Body of pancreas (tissue), 4 donors: ENCODE data around the gene AMBRA1. TPM values are rescaled to one million over a fixed set of nuclear protein-coding genes. Genes with fewer than 3 reads are reported as not detected.
A peak's percentile ranks its signal among the peaks of the same experiment; 100 is the strongest.
"Not testable (repeated sequence)": the region's sequence is repeated elsewhere in the genome, so short reads cannot be mapped to it uniquely, and the experiment has no call there.

Experiments
- ATAC-seq: fragments of 150-250 bp; one replicate; pipeline ENCODE4 v1.9.1; 2016
- DNase-seq, 4 donors: peaks; one replicate each; pipeline ENCODE4 v3.0.0-alpha.2; 2019
- H3K27ac ChIP-seq, 4 donors: fragments of 200-600 bp; sonication (generic); 1 replicate in 3 of 4; 2 replicates in 1 of 4; pipeline versions ENCODE4 v1.5.1 to v1.6.1; 2016 to 2019; ENCODE audit warnings: mild to moderate bottlenecking in 1 of 4, mixed read lengths in 1 of 4, moderate library complexity in 1 of 4
- H3K27me3 ChIP-seq, 2 donors: fragments of 200-600 bp; sonication (generic); one replicate each; pipeline ENCODE4 v1.6.0; 2016; ENCODE audit warnings: mild to moderate bottlenecking in 1 of 2
- H3K36me3 ChIP-seq, 2 donors: fragments of 200-600 bp; sonication (generic); replicated peaks in 1 of 2; 2 replicates each; pipeline ENCODE4 v1.5.1; 2016; ENCODE audit warnings: low read depth in 2 of 2; ENCODE audit not compliant: insufficient read depth in 1 of 2
- H3K4me1 ChIP-seq: fragments of 200-600 bp; sonication (generic); one replicate; pipeline ENCODE4 v1.6.0; 2016
- H3K4me3 ChIP-seq, 2 donors: fragments of 200-600 bp; sonication (generic); 1 replicate in 1 of 2; 2 replicates in 1 of 2; pipeline ENCODE4 v1.5.1; 2016 to 2019
- H3K9me3 ChIP-seq, 3 donors: fragments of 200-600 bp; sonication (generic); 1 replicate in 2 of 3; 2 replicates in 1 of 3; pipeline ENCODE4 v1.5.1; 2016
- POLR2A ChIP-seq, 3 donors: fragments of 450-650 bp; IDR thresholded peaks; one replicate each; pipeline ENCODE4 v1.6.1; 2016; ENCODE audit warnings: antibody characterized with exemption in 3 of 3, mild to moderate bottlenecking in 2 of 3
- WGBS, 2 donors: methylation state at CpG; one replicate each; pipeline ENCODE4 v1.1.5; 2017; 5-methylcytosine and 5-hydroxymethylcytosine counted together
- intact Hi-C: fragments of 100-400 bp; cut with DNase I; formaldehyde crosslinking; loops from one replicate; pipeline ENCODE4 v1.15.1; 2023
- total RNA-seq, 2 donors: library from RNA; depleted of rRNA; stranded (reverse); fragments of >200 nt; gene quantifications; one replicate each; pipeline ENCODE4 v1.1.0, GENCODE V29; 2016
- TF ChIP-seq, protein P1 (sequence below), 7 experiments: fragments of 450-650 bp in 4 of 7; fragments of 200-600 bp in 3 of 7; sonication (generic) in 3 of 7; IDR thresholded peaks; one replicate each; pipeline ENCODE4 v1.5.1; 2016 to 2019; ENCODE audit warnings: antibody characterized with exemption in 7 of 7

AMBRA1 gene
- total RNA-seq, 2 donors from 2014 or later = 17.6 to 43.2 TPM

- no peak overlapping the region for H3K27ac ChIP-seq
- no peaks in the 10 kb centered on the region for H3K36me3 ChIP-seq
- ATAC-seq = peak; percentile 3
- intact Hi-C loops = no loop called here
- H3K4me1 ChIP-seq = peaks cover 28% of the 10 kb centered on the region
- peak overlapping the region in 1 of 2 donors; percentile 31 for H3K4me3 ChIP-seq
- TF ChIP-seq POLR2A (IDR thresholded peaks at IDR 0.05) = no peak
- TF ChIP-seq, protein P1, sequence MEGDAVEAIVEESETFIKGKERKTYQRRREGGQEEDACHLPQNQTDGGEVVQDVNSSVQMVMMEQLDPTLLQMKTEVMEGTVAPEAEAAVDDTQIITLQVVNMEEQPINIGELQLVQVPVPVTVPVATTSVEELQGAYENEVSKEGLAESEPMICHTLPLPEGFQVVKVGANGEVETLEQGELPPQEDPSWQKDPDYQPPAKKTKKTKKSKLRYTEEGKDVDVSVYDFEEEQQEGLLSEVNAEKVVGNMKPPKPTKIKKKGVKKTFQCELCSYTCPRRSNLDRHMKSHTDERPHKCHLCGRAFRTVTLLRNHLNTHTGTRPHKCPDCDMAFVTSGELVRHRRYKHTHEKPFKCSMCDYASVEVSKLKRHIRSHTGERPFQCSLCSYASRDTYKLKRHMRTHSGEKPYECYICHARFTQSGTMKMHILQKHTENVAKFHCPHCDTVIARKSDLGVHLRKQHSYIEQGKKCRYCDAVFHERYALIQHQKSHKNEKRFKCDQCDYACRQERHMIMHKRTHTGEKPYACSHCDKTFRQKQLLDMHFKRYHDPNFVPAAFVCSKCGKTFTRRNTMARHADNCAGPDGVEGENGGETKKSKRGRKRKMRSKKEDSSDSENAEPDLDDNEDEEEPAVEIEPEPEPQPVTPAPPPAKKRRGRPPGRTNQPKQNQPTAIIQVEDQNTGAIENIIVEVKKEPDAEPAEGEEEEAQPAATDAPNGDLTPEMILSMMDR (IDR thresholded peaks at IDR 0.05) = no peak
- H3K27me3 ChIP-seq = peaks cover 0 to 10% of the 10 kb centered on the region in 2 donors
- WGBS, 2 donors = 5 to 15% methylated on average over 13 to 66 of the region's 66 CpGs
- H3K9me3 ChIP-seq = no peaks in the 10 kb centered on the region
- DNase-seq = no peak
Measured at GRCh38 chr11:46381819-46382645, 211.8 kb downstream of the AMBRA1 start.

DNA sequence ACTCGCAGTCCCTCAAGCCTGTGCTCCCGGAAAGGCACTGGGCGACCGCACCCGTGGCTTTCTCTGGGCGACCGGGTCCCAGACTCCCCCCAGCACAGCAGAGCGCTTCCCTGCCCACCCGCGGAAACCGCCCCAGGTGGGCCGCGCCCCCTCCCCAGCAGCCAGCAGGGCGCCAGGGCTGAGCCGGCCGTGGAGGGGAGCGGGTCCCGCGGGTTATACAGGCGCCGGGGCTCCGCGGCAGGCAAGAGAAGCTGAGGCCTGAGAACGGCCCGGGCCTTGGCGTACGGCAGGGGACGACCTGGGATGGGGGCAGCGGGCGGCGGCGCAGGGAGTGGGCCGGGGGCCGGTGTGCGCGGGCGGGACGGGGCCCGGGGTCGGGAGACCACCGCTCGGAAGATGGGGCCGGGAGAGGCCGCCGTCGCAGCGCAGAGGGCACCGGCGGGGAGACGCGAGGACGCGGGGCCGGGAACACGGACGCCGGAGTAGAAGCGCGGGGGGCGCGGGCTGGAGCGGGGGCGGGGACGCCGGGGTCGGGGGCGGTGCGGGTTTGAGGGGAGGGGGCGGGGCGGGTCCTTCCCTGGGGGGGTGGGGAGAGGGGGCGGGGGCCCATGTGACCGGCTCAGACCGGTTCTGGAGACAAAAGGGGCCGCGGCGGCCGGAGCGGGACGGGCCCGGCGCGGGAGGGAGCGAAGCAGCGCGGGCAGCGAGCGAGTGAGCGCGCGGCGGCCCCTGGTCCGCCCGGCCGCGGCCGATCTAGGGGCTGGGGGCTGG, 212.6 kb downstream of the AMBRA1 start, which contains the start of gene MDK:
Gene MDK (plus strand): TSS at position 622 of the 771 bp plus-strand sequence. CDS start 389 bp downstream, outside the sequence.
- intact Hi-C loops = no loop called here
- 1 to 2% methylated on average over 25 to 55 of the region's 96 CpGs for WGBS, 2 donors
- peaks cover 0 to 10% of the 10 kb centered on the region in 2 donors for H3K27me3 ChIP-seq
- peak within 1 kb of the TSS; percentile 41 to 63 for H3K4me3 ChIP-seq
- peaks cover 28% of the 10 kb centered on the region for H3K4me1 ChIP-seq
- peak; percentile 26 for ATAC-seq
- peak in 2 of 4 donors; percentile 43 to 46 for DNase-seq
- peaks cover under 1 to 3% of the 10 kb centered on the region in 2 donors for H3K36me3 ChIP-seq
- no peaks in the 10 kb centered on the region for H3K9me3 ChIP-seq
- H3K27ac ChIP-seq = peak within 1 kb of the TSS; percentile 53 to 81 (median 60)
- no peak for TF ChIP-seq POLR2A (IDR thresholded peaks at IDR 0.05)
- TF ChIP-seq, protein P1 (IDR thresholded peaks at IDR 0.05) = no peak

GRCh38 chr11:46380340-46381047, 213.3 kb downstream of the AMBRA1 start:
- Histone ChIP-seq H3K27ac (peak overlapping the region; percentile 53 to 81 (median 60)), H3K4me1 (peaks cover 28% of the 10 kb centered on the region), H3K36me3 (peaks cover 8% of the 10 kb centered on the region in 2 donors), H3K4me3 (peak overlapping the region; percentile 41 to 63), H3K27me3 (peaks cover 0 to 10% of the 10 kb centered on the region in 2 donors), H3K9me3 (no peaks in the 10 kb centered on the region)
- peak; percentile 61 for ATAC-seq
- TF ChIP-seq POLR2A (IDR thresholded peaks at IDR 0.05) = peak in 1 of 3 donors; percentile 39
- TF ChIP-seq, protein P1 (IDR thresholded peaks at IDR 0.05) = no peak
- WGBS, 2 donors = 2 to 3% methylated on average over 17 to 45 of the region's 45 CpGs
- DNase-seq = peak; percentile 64 to 75 (median 72)
- intact Hi-C loops = no loop called here

GRCh38 chr11:46379482-46380293, 214.1 kb downstream of the AMBRA1 start:
- ATAC-seq = peak; percentile 13
- H3K36me3 ChIP-seq = peaks cover 13 to 15% of the 10 kb centered on the region in 2 donors
- H3K4me3 ChIP-seq, intact Hi-C loops, H3K27me3 ChIP-seq, H3K9me3 ChIP-seq: not testable (repeated sequence)
- peak in 3 of 4 donors; percentile 41 to 63 (median 56) for DNase-seq
- peak overlapping the region; percentile 54 to 81 (median 61) for H3K27ac ChIP-seq
- peaks cover 28% of the 10 kb centered on the region for H3K4me1 ChIP-seq
- 32 to 46% methylated on average over 16 to 34 of the region's 36 CpGs for WGBS, 2 donors
